ENCODE data around the gene MYOG.

MYOG gene

DNA sequence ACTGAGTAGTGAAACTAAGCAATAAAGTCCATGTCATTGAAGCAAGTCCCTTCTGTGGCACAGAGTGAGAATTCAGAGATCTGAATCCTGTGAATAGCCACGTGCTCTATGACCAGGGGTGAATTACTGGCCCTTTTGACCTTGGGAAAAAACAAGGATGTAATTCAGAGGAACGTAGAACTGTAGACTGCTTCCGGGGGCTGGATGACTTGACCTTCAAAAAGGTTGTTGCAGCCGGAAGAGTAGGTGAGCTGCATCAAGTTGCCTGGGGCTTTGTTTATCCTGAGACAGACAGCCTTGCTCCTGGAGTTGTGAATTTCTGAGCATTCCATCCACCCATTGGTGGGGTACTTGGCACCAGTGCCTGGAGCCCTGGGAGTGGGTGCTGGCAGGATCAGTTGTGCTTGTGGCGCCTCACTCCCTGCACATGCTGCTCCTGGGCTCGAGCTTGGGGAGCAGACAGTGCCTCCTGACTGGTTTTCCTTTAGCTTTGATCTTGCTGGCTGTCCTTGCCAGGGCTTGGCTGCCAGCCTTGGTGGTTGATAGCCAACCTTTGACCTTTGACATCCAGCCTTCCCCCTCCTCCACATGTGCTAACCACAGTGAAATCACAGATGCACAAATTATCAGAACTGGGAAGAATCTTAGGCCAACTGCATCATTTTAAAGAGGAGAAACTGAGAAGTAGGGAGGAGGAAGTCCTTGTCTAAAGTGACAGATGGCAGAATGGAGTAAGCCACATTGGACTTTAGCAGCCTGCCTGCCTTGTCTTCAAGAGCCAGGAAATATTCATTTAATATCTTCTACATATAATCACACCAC lies 16.2 kb upstream of the MYOG start:
- TF ChIP-seq CTCF (IDR thresholded peaks at IDR 0.05; ENCODE audit: insufficient read depth, missing control alignments), result no peak
- FAIRE-seq (peak; percentile 32), DNase-seq (ENCODE audit: insufficient read length, low spot score) (no peak)

GRCh38 chr1:203100516-203100869 lies 14.7 kb upstream of the MYOG start:
- no peak for DNase-seq (ENCODE audit: insufficient read length, low spot score)
- TF ChIP-seq CTCF (IDR thresholded peaks at IDR 0.05; ENCODE audit: insufficient read depth, missing control alignments), result no peak
- no peak for FAIRE-seq

GRCh38 chr1:203099805-203100515 lies 14.1 kb upstream of the MYOG start:
- no peak for TF ChIP-seq CTCF (IDR thresholded peaks at IDR 0.05; ENCODE audit: insufficient read depth, missing control alignments)
- FAIRE-seq (no peak), DNase-seq (ENCODE audit: insufficient read length, low spot score) (no peak)

DNA sequence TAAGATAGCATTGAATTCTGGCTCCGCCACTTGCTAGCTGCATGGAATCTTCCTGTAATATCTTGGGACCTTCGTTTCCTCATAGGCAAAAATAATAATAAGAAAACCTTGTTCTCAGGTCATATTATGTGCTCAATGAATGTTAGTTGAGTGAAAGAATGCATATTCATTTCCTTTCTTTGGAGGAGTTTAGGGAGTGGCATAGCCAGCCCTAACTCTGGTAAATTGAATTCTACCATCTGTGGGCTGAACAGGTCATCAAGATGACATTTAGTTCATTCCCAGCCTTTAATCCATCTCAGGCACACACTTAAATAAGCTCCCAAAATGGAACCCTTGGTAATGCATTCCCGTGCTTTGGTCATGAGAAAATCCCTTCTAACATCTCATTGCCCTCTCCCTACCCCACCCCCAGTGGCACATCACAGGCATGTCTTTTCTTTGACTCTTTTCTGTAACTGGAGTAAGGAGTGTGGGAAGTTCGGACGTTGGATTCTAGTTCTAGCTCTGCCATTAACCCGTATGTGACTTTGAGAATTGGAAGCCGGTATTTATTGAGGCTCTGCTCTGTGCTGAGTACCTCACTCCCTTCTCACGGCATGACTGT lies 13.2 kb upstream of the MYOG start:
- no peak for DNase-seq (ENCODE audit: insufficient read length, low spot score)
- no peak for TF ChIP-seq CTCF (IDR thresholded peaks at IDR 0.05; ENCODE audit: insufficient read depth, missing control alignments)
- FAIRE-seq, result peak; percentile 21

GRCh38 chr1:203098445-203098844 lies 12.6 kb upstream of the MYOG start:
- TF ChIP-seq CTCF (IDR thresholded peaks at IDR 0.05; ENCODE audit: insufficient read depth, missing control alignments), result no peak
- no peak for DNase-seq (ENCODE audit: insufficient read length, low spot score)
- no peak for FAIRE-seq

DNA sequence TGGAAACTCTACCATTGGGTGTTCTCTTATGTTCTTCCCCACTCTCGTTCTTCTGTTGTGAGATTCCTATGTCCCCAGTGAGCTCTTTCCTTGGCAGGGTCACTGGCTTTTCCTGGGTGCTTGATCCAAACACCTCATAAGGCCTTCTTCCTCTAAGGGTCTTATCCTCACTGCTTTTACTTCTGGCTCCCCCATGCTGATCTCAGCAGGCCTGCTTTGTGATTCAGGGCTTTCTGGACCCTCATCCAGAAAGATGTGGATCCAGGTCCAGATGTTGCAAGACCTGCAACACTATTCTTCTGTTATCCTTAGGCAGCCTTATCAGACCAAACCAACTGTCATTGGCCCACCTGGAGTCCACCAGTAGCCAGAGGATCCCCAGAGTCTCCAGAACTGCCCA lies 11.2 kb upstream of the MYOG start:
- no peak for DNase-seq (ENCODE audit: insufficient read length, low spot score)
- no peak for TF ChIP-seq CTCF (IDR thresholded peaks at IDR 0.05; ENCODE audit: insufficient read depth, missing control alignments)
- FAIRE-seq, result no peak
